Astrocyte of the spinal cord (primary cell): ENCODE data around the gene DIP2C.
"Not testable (repeated sequence)": the region's sequence is repeated elsewhere in the genome, so short reads cannot be mapped to it uniquely, and the experiment has no call there.

Experiments used
- DNase-seq: peaks from one replicate; pipeline ENCODE4 v3.0.0; 2011; ENCODE audit warnings: low read depth, low spot score
- H3K4me3 ChIP-seq: 2 replicates; pipeline ENCODE4 v1.5.1; 2011; ENCODE audit warnings: low read depth, mild to moderate bottlenecking, low read length, moderate library complexity
- CTCF ChIP-seq: IDR thresholded peaks from 2 replicates; pipeline ENCODE4 v1.5.1; 2012; ENCODE audit warnings: low read depth, mild to moderate bottlenecking, low read length, inconsistent platforms
- in situ Hi-C: cut with HindIII; loops from 2 replicates; pipeline ENCODE4 v1.10.0; 2017; ENCODE audit warnings: low sequenced_read_pairs

DIP2C gene

GRCh38 chr10:661597-662222 is 27.8 kb downstream of the DIP2C start:
- DNase-seq, result no peak
- in situ Hi-C loops, result no loop called here
- no peak overlapping the region for H3K4me3 ChIP-seq

GRCh38 chr10:660970-661596 is 28.4 kb downstream of the DIP2C start:
- DNase-seq, result no peak
- no peak for TF ChIP-seq CTCF
- no peak overlapping the region for H3K4me3 ChIP-seq
- in situ Hi-C loops, result no loop called here

More at GRCh38 chr10:661597-662222, 27.8 kb downstream of the DIP2C start:
- no peak for TF ChIP-seq CTCF

DNA sequence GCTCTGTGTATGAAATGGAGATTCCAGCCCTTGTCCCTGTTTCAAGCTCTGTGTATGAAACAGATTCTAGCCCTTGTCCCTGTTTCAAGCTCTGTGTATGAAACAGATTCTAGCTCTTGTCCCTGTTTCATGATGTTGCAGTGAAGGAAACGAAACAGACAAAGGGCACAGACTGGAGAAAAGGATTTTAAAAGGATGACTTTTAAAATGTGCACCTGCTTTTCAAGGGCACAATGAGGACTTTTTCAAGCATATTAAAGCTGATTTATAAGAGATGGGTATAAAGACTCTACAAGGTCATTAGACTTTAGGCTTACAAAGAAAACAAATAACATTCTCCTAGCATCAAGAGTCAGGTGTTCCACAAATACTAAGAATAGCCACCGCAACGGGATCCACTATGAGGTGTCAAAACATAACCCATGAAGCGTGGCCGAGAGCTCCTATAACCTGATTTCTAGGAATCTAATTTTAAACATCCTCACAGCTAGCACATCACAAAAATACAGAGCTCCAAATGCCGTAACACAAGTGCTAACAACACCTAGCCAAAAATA is 29.0 kb downstream of the DIP2C start:
- DNase-seq, result no peak
- no peak overlapping the region for H3K4me3 ChIP-seq
- in situ Hi-C loops, result no loop called here
- no peak for TF ChIP-seq CTCF

GRCh38 chr10:659688-660141 is 29.8 kb downstream of the DIP2C start:
- no peak overlapping the region for H3K4me3 ChIP-seq
- DNase-seq, result peak; percentile 81
- TF ChIP-seq CTCF, result no peak
- in situ Hi-C loops, result no loop called here

DNA sequence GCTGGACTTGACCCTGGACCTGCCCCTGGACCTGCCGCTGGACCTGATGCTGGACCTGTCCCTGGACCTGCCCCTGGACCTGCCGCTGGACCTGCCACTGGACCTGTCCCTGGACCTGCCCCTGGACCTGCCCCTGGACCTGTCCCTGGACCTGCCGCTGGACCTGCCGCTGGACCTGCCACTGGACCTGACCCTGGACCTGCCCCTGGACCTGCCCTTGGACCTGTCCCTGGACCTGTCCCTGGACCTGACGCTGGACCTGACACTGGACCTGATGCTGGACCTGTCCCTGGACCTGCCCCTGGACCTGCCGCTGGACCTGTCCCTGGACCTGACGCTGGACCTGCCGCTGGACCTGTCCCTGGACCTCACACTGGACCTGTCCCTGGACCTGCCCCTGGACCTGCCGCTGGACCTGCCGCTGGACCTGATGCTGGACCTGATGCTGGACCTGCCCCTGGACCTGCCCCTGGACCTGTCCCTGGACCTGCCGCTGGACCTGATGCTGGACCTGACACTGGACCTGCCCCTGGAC is 31.6 kb downstream of the DIP2C start:
- in situ Hi-C loops, H3K4me3 ChIP-seq, DNase-seq: not testable (repeated sequence)

DNA sequence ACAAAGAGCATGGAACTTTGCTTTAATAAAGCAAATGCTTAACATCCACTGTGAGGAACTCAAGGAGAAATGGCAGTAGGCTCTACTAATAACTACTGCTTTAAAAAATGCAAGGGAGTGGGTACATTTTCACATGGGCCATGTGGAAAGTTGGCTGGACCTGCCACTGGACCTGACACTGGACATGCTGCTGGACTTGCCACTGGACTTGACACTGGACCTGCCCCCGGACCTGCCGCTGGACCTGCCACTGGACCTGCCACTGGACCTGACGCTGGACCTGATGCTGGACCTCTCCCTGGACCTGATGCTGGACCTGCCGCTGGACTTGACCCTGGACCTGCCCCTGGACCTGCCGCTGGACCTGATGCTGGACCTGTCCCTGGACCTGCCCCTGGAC is 32.6 kb downstream of the DIP2C start:
- no peak for DNase-seq
- no peak overlapping the region for H3K4me3 ChIP-seq
- in situ Hi-C loops, result no loop called here
- TF ChIP-seq CTCF, result no peak

GRCh38 chr10:655184-655583 is 34.3 kb downstream of the DIP2C start:
- TF ChIP-seq CTCF, result no peak
- in situ Hi-C loops, result no loop called here
- no peak for DNase-seq
- H3K4me3 ChIP-seq, result no peak overlapping the region
